NT2/D1 (cell line): Measurements from ENCODE around the gene RFXAP.
A peak's percentile ranks its signal among the peaks of the same experiment; 100 is the strongest.

Source experiments
- DNase-seq: peaks from one replicate; pipeline ENCODE4 v3.0.0-alpha.2; 2011; ENCODE audit warnings: low read depth, low spot score
- H3K27me3 ChIP-seq: 2 replicates; pipeline ENCODE4 v1.6.0; 2011; ENCODE audit warnings: mild to moderate bottlenecking; ENCODE audit not compliant: insufficient read length, insufficient read depth
- H3K36me3 ChIP-seq: 2 replicates; pipeline ENCODE4 v1.6.1; 2011; ENCODE audit warnings: mild to moderate bottlenecking, low read length, mixed read lengths; ENCODE audit not compliant: insufficient read depth, insufficient read length
- H3K4me1 ChIP-seq: 2 replicates; pipeline ENCODE4 v1.5.1; 2011; ENCODE audit not compliant: insufficient read depth, insufficient read length
- H3K4me3 ChIP-seq: 2 replicates; pipeline ENCODE4 v1.5.1; 2011; ENCODE audit warnings: low read depth; ENCODE audit not compliant: insufficient read length
- H3K9ac ChIP-seq: 2 replicates; pipeline ENCODE4 v1.6.0; 2011; ENCODE audit warnings: low read depth; ENCODE audit not compliant: insufficient read length
- H3K9me3 ChIP-seq: 2 replicates; pipeline ENCODE4 v1.5.1; 2011; ENCODE audit warnings: mild to moderate bottlenecking, low read length; ENCODE audit not compliant: insufficient read depth
- SUZ12 ChIP-seq: IDR thresholded peaks from 2 replicates; pipeline ENCODE4 v1.6.1; 2011; ENCODE audit not compliant: insufficient read length, insufficient read depth; ENCODE audit errors: extremely low read depth
- YY1 ChIP-seq: IDR thresholded peaks from 2 replicates; pipeline ENCODE4 v1.6.1; 2011; ENCODE audit not compliant: insufficient read length, insufficient read depth
- ZNF274 ChIP-seq: IDR thresholded peaks from 2 replicates; pipeline ENCODE4 v1.6.1; 2011; ENCODE audit warnings: mild to moderate bottlenecking, low read depth, low read length

RFXAP gene

DNA sequence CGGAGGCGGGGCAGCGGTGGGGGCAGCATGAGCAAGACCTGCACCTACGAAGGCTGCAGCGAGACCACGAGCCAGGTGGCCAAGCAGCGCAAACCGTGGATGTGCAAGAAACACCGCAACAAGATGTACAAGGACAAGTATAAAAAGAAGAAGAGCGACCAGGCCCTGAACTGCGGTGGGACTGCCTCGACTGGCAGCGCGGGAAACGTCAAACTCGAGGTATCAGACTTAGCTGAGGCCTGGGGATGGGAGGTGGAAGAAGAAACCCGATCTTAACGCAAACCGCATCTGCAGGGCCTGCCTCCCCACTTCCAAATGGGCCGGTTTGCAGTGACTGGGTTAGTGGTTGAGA, 693 bp downstream of the RFXAP start:
- DNase-seq, result no peak

DNA sequence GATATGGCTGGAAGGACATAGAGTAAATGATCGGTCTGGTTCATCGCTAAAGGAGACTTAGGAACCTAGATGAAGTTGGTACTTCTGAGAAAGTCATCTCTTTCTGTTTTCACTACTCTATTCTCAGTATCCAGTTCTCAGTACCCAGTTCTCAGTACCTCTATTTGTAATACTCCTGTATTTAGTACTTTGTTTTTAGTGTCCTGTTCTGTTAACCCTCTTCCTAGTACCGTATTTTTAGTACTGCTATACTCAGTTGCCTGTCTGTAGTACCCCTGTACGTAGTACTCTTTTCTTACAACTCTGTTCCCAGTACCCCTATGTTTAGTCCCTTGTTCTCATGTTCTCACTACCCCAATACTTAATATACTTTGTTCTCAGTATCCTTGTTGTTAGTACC, 1.2 kb downstream of the RFXAP start:
- Histone ChIP-seq H3K36me3 (peaks cover 3% of the 10 kb centered on the region), H3K27me3 (no peaks in the 10 kb centered on the region), H3K9ac (peak overlapping the region; percentile 82), H3K4me1 (no peaks in the 10 kb centered on the region), H3K9me3 (no peaks in the 10 kb centered on the region), H3K4me3 (peak overlapping the region; percentile 58)
- TF ChIP-seq SUZ12 (no peak), ZNF274 (no peak)
- DNase-seq, result no peak

More for the DNA sequence above, 693 bp downstream of the RFXAP start:
- H3K9ac ChIP-seq, result peak overlapping the region; percentile 82
- no peaks in the 10 kb centered on the region for H3K9me3 ChIP-seq
- H3K27me3 ChIP-seq, result no peaks in the 10 kb centered on the region
- TF ChIP-seq SUZ12, result no peak
- TF ChIP-seq YY1, result no peak
- TF ChIP-seq ZNF274, result no peak
- peak overlapping the region; percentile 58 for H3K4me3 ChIP-seq
- H3K4me1 ChIP-seq, result no peaks in the 10 kb centered on the region
- H3K36me3 ChIP-seq, result no peaks in the 10 kb centered on the region

DNA sequence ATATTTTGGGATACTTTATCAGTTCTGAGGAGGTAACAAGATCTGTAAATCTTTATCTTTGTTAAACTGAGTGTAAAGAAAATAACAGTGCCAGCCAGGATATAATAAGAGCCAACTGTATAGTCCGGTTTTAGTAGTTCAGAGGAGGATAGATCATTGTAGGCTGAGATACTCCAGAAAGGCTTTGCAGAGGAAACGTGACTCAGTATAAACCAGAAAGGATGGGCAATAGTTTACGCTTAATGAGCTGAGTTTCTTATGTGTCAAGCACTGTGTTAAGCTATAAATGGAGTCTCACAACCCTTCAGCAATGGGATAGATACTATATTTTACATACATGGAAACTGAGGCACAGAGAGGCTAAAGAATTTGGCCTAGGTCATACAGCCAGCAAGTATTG, 3.8 kb downstream of the RFXAP start:
- H3K4me3 ChIP-seq, result no peak overlapping the region
- no peak for TF ChIP-seq SUZ12
- TF ChIP-seq YY1, result no peak
- TF ChIP-seq ZNF274, result no peak
- no peak for DNase-seq
- H3K36me3 ChIP-seq, result peaks cover 7% of the 10 kb centered on the region
- H3K27me3 ChIP-seq, result no peaks in the 10 kb centered on the region
- H3K9ac ChIP-seq, result no peak overlapping the region
- H3K9me3 ChIP-seq, result no peaks in the 10 kb centered on the region
- no peaks in the 10 kb centered on the region for H3K4me1 ChIP-seq

DNA sequence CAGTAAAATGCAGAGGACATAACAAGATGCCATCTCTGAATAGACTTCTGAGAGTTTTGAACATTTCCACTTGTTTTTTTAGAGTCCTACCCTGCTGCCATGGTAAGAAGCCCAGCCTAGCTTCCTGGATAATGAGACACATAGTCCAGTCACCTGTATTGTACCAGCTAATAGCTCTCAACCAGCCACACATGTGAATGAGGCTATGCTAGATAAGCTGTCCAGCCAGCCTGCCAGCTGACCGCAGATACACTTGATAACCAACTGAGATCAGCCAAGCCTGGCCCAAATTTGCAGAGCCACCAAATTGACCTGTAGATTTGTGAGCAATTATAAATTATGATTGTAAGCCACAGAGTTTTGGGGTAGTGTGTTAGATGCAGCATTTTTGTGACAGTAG, 10.7 kb downstream of the RFXAP start:
- Histone ChIP-seq H3K9ac (no peak overlapping the region), H3K4me1 (no peaks in the 10 kb centered on the region), H3K9me3 (no peaks in the 10 kb centered on the region), H3K36me3 (peaks cover 21% of the 10 kb centered on the region), H3K4me3 (no peak overlapping the region), H3K27me3 (no peaks in the 10 kb centered on the region)
- TF ChIP-seq YY1, result no peak
- TF ChIP-seq SUZ12, result no peak
- TF ChIP-seq ZNF274, result no peak
- no peak for DNase-seq

DNA sequence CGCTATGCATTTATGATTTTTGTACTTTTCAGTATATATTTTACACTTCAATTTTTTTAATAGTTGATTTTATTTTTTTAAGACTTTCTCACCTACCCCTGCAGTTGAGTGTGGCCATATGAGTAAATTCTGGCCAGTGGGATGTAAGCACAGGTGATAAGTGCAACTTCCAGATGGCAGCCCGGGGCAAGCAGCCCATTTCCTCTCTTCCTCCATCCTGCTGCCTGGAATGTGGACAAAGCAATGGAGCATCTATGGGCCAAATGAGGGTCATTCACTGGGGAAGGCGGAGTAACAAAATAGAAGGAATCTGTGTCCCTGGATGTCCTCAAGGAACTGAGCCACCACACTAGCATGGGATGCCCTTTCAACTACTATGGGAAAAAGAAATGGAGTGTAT, 12.3 kb downstream of the RFXAP start:
- H3K9me3 ChIP-seq, result no peaks in the 10 kb centered on the region

DNA sequence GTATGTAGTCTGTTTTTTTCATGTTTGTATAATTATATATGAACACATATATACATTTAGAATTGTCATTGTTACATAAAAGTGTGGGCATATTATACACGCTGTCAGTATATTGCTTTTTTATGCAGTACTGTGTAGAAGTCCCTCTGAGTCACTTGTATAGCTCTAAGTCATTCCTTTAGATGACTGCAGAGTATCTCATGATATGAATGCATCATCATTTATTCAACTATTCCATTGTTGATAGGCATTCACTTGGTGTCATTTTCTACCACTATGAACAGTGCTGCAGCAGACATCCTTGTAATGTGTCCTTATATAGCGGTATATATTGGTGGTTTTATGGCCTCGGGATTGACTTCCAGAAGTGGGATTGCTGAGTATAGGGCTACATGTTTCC, 15.3 kb downstream of the RFXAP start:
- TF ChIP-seq SUZ12 (no peak), YY1 (no peak), ZNF274 (no peak)
- DNase-seq, result no peak
- no peak overlapping the region for H3K4me3 ChIP-seq
- H3K9me3 ChIP-seq, result no peaks in the 10 kb centered on the region
- H3K36me3 ChIP-seq, result peaks cover 10% of the 10 kb centered on the region
- H3K4me1 ChIP-seq, result no peaks in the 10 kb centered on the region
- no peak overlapping the region for H3K9ac ChIP-seq
- no peaks in the 10 kb centered on the region for H3K27me3 ChIP-seq

More for the DNA sequence above, 12.3 kb downstream of the RFXAP start:
- peaks cover 17% of the 10 kb centered on the region for H3K36me3 ChIP-seq
- no peaks in the 10 kb centered on the region for H3K27me3 ChIP-seq
- no peaks in the 10 kb centered on the region for H3K4me1 ChIP-seq
- TF ChIP-seq YY1 (no peak), ZNF274 (no peak), SUZ12 (no peak)
- H3K9ac ChIP-seq, result no peak overlapping the region
- H3K4me3 ChIP-seq, result no peak overlapping the region
- DNase-seq, result no peak

DNA sequence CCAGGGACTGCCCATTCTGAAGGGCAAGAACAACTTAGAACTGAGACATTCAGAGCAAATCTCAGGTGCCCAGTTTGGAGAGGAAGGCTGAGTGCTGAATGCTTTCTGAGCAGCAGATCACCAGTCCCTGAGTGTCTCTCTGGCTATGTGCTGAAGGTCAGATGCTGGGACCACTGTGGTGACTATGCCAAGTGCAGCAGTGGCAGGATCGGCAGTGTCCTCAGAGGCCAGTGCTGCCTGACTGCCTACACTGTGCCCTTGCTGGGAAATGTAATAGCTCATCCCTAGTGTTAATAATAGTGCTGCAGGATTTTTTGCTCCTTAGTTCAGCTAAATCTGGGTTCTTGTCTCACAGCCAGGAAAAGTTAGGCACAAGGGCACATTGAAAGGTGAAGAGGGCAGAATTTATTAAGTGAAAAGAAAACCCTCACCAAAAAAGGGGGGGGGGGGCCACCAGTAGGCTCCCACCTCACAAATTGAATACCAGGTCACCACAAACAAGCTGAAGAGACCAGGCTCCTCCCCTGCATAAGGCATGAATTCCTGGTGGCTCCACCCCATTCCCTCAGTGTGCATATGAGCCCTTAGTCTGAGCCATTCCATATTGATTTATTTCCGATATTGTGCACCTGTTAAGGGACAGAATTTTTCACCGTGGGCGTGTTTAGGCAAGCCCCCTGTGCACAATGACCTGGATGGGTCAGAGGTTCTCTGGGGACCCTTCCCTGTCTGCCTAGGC, 18.5 kb downstream of the RFXAP start:
- no peak for DNase-seq
- no peaks in the 10 kb centered on the region for H3K36me3 ChIP-seq
- H3K27me3 ChIP-seq, result no peaks in the 10 kb centered on the region
- no peaks in the 10 kb centered on the region for H3K4me1 ChIP-seq
- H3K9ac ChIP-seq, result no peak overlapping the region
- no peaks in the 10 kb centered on the region for H3K9me3 ChIP-seq
- H3K4me3 ChIP-seq, result no peak overlapping the region
- TF ChIP-seq ZNF274 (no peak), YY1 (no peak), SUZ12 (no peak)

DNA sequence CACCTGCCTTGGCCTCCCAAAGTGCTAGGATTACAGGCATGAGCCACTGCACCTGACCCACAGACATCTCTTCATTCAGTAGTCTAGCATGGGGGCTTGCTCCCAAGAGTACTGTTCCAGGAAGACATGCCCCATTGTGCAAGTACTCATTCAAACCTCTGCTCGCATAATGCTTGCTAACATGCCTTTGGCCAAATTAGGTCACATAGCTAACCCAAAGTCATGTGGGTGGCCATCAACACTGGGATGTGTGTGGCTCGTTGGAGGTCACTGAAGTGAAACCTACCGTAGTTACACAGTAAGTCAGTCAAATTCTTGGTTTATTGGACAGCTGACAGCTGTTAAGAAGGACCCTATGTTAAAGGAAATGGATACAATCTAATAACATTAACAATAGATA, 20.3 kb downstream of the RFXAP start:
- no peak for DNase-seq
- Histone ChIP-seq H3K27me3 (no peaks in the 10 kb centered on the region), H3K9me3 (no peaks in the 10 kb centered on the region), H3K36me3 (no peaks in the 10 kb centered on the region), H3K4me3 (no peak overlapping the region), H3K9ac (no peak overlapping the region), H3K4me1 (no peaks in the 10 kb centered on the region)
- TF ChIP-seq ZNF274 (no peak), SUZ12 (no peak), YY1 (no peak)
